Pancreas (tissue), 10 donors: ENCODE data around the gene ARHGAP31. TPM values are rescaled to one million over a fixed set of nuclear protein-coding genes. Genes with fewer than 3 reads are reported as not detected.
A peak's percentile ranks its signal among the peaks of the same experiment; 100 is the strongest.

Experiments used
- ATAC-seq, 4 donors: fragments of 200-7000 bp; cut with Tn5 transposase; one replicate each; pipeline versions ENCODE4 v1.8.0 to v1.9.1; 2020; ENCODE audit warnings: mild to moderate bottlenecking in 4 of 4, moderate library complexity in 4 of 4
- DNase-seq, 6 donors: peaks; one replicate each; pipeline ENCODE4 v3.0.0-alpha.2; 2020
- FAIRE-seq: peaks from 2 replicates; lab custom pipeline; 2012; peaks lifted over from hg19 to GRCh38; lab: Jason Lieb, UNC
- H3K27ac ChIP-seq, 4 donors: fragments of 200-600 bp; sonication (generic); 1 replicate in 3 of 4; 2 replicates in 1 of 4; pipeline versions ENCODE4 v1.5.0 to v1.8.0; 2020
- H3K27me3 ChIP-seq, 4 donors: fragments of 200-600 bp; one replicate each; pipeline ENCODE4 v1.8.0; 2021
- H3K36me3 ChIP-seq, 3 donors: fragments of 200-600 bp; sonication (generic) in 1 of 3; one replicate each; pipeline versions ENCODE4 v1.5.0 to v1.8.0; 2020 to 2021
- H3K4me1 ChIP-seq, 3 donors: fragments of 200-600 bp; one replicate each; pipeline ENCODE4 v1.8.0; 2021
- H3K4me3 ChIP-seq, 4 donors: fragments of 200-600 bp; sonication (generic) in 2 of 4; one replicate each; pipeline versions ENCODE4 v1.5.0 to v1.8.0; 2020 to 2021
- H3K9me3 ChIP-seq, 4 donors: fragments of 200-600 bp; one replicate each; pipeline ENCODE4 v1.8.0; 2021
- CTCF ChIP-seq, 4 donors: fragments of 200-600 bp; sonication (generic) in 3 of 4; IDR thresholded peaks; one replicate each; pipeline versions ENCODE4 v1.5.0 to v1.8.0; 2021; ENCODE audit warnings: antibody characterized with exemption in 4 of 4
- WGBS, 2 donors: extraction: QIAGEN DNeasy Blood & Tissue Kit; methylation state at CpG; one replicate each; pipeline ENCODE4 v1.1.7; 2013; 5-methylcytosine and 5-hydroxymethylcytosine counted together
- intact Hi-C, 3 donors: fragments of 100-400 bp; cut with DNase I; formaldehyde crosslinking; loops; one replicate each; pipeline versions ENCODE4 v1.11.1 to v1.14.2; 2022
- polyA plus RNA-seq, 2 donors: library from polyadenylated mRNA; stranded (reverse); fragments of 200-250 nt; gene quantifications; one replicate each; pipeline ENCODE4 v1.2.3, GENCODE V29; 2013
- total RNA-seq, 6 donors: library from RNA; stranded (reverse); fragmentation: NEBNext Ultra II Directional in 4 of 6; extraction: Animal tissue kit (Norgen Biotek cat#: 25700) in 4 of 6; gene quantifications; one replicate each; pipeline versions ENCODE4 v1.2.1 to v1.2.4, GENCODE V29; 2021 to 2023
- donor health status: healthy with polysubstance abuse.
- donor health status: DM: no; HTN: no; CAD: no; lungs with moderate emphysema.
- donor health status: DM: no; HTN: no; CAD: no.
- donor health status: control.
- donor health status: control.
- donor health status: Bipolar disorder and iron deficiency.
- donor health status: DM: yes; HTN: yes; CAD: no.
- donor health status: DM: no; HTN: no; CAD: no.
- donor health status: DM: no; HTN: no; CAD: no.
- donor health status: DM: yes; HTN: yes; CAD: no.

The ARHGAP31 gene
- total and polyA plus RNA-seq, 8 donors: 1.5 to 8.3 (median 3.1) TPM

GRCh38 chr3:119257111-119257510 is 37.1 kb upstream of the ARHGAP31 start:
- no peak overlapping the region for H3K27ac ChIP-seq
- H3K9me3 ChIP-seq: no peaks in the 10 kb centered on the region
- H3K4me3 ChIP-seq: no peak overlapping the region
- intact Hi-C loops: no loop called here
- FAIRE-seq: no peak
- no peak for ATAC-seq
- no peak for TF ChIP-seq CTCF (IDR thresholded peaks at IDR 0.05)
- DNase-seq: no peak
- no peaks in the 10 kb centered on the region for H3K4me1 ChIP-seq
- H3K27me3 ChIP-seq: no peaks in the 10 kb centered on the region
- no peaks in the 10 kb centered on the region for H3K36me3 ChIP-seq
- 74 to 79% methylated on average over 2 of the region's 2 CpGs for WGBS, 2 donors

DNA sequence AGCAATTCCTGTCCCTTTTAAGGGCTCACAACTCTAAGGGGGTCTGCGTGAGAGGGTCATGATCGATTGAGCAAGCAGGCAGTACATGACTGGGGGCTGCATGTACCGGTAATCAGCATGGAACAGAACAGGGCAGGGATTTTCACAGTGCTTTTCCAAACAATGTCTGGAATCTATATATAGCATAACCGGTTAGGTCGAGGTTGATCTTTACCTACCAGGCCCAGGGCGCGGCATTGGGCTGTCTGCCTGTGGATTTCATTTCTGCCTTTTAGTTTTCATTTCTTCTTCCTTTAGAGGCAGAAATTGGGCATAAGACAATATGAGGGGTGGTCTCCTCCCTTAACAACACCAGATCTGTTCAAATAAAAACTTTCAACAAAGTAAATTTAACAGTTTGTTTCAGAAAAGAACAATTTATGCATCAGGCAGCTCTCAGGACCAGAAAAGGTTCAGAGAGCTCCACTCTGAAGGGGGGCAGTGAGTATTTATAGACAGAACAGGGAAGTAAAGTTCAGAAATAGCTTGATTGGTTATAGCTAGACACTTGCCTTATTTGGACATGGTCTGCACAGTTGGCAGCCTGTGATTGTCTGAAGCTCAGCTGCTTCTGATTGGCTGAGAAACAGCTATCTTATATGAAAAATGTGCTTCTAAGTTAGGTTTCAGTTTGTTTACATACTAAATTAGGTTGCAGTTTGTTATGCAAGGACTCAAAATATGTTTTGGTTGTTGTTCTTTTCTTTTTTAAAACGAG is 36.4 kb upstream of the ARHGAP31 start:
- Histone ChIP-seq H3K4me1 (no peaks in the 10 kb centered on the region), H3K27ac (no peak overlapping the region), H3K4me3 (no peak overlapping the region), H3K27me3 (no peaks in the 10 kb centered on the region), H3K9me3 (no peaks in the 10 kb centered on the region), H3K36me3 (no peaks in the 10 kb centered on the region)
- FAIRE-seq (no peak), ATAC-seq (peak in 3 of 4 donors; percentile 49 to 54 (median 51)), DNase-seq (no peak)
- no peak for TF ChIP-seq CTCF (IDR thresholded peaks at IDR 0.05)
- intact Hi-C loops: no loop called here
- WGBS, 2 donors: 59 to 60% methylated on average over 8 of the region's 8 CpGs

DNA sequence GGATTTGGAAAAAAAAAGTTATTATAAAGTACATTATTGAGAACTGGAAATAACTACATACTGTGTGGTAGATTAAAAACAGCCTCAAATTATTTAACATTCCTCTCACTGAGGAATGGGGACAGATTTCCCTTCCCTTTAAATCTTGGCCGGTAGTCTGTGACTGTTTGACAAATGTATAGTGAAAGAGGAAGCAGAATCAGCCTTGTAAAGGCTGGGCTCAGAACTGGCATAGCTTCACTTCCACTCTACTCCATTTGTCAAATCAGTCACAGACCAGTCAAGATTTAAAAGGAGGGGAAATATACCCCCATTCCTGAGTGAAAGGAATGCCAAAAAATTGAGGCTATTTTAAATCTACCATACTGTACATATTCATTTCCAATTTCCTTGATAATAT is 35.3 kb upstream of the ARHGAP31 start:
- intact Hi-C loops: no loop called here
- no peak overlapping the region for H3K27ac ChIP-seq
- H3K4me1 ChIP-seq: no peaks in the 10 kb centered on the region
- H3K27me3 ChIP-seq: no peaks in the 10 kb centered on the region
- WGBS, 2 donors: 42 to 51% methylated on average over 1 of the region's 1 CpG
- no peak for TF ChIP-seq CTCF (IDR thresholded peaks at IDR 0.05)
- ATAC-seq (peak in 3 of 4 donors; percentile 62 to 74 (median 67)), FAIRE-seq (no peak), DNase-seq (no peak)
- H3K9me3 ChIP-seq: no peaks in the 10 kb centered on the region
- no peak overlapping the region for H3K4me3 ChIP-seq
- H3K36me3 ChIP-seq: no peaks in the 10 kb centered on the region

- no peak for ATAC-seq
- no peaks in the 10 kb centered on the region for H3K9me3 ChIP-seq
- intact Hi-C loops: no loop called here
Observed at GRCh38 chr3:119259821-119260220, 34.4 kb upstream of the ARHGAP31 start.

More at GRCh38 chr3:119259821-119260220, 34.4 kb upstream of the ARHGAP31 start:
- no peak overlapping the region for H3K4me3 ChIP-seq
- DNase-seq: no peak
- H3K27ac ChIP-seq: no peak overlapping the region
- FAIRE-seq: no peak
- 82 to 85% methylated on average over 4 of the region's 4 CpGs for WGBS, 2 donors
- H3K36me3 ChIP-seq: no peaks in the 10 kb centered on the region
- no peaks in the 10 kb centered on the region for H3K27me3 ChIP-seq
- no peak for TF ChIP-seq CTCF (IDR thresholded peaks at IDR 0.05)
- H3K4me1 ChIP-seq: no peaks in the 10 kb centered on the region
